GM18909 (cell line): ENCODE measurements around the gene MKLN1.
"Not testable (repeated sequence)": the region's sequence is repeated elsewhere in the genome, so short reads cannot be mapped to it uniquely, and the experiment has no call there.

Experiments
- ATAC-seq: cut with Tn5 transposase; IDR thresholded peaks from one replicate; pipeline ENCODE4 v1.9.1; 2021; ENCODE audit warnings: mild to moderate bottlenecking; ENCODE audit not compliant: unreplicated experiment, poor library complexity

MKLN1 gene

GRCh38 chr7:131511071-131511470 lies 183.4 kb downstream of the MKLN1 start:
- no peak for ATAC-seq

DNA sequence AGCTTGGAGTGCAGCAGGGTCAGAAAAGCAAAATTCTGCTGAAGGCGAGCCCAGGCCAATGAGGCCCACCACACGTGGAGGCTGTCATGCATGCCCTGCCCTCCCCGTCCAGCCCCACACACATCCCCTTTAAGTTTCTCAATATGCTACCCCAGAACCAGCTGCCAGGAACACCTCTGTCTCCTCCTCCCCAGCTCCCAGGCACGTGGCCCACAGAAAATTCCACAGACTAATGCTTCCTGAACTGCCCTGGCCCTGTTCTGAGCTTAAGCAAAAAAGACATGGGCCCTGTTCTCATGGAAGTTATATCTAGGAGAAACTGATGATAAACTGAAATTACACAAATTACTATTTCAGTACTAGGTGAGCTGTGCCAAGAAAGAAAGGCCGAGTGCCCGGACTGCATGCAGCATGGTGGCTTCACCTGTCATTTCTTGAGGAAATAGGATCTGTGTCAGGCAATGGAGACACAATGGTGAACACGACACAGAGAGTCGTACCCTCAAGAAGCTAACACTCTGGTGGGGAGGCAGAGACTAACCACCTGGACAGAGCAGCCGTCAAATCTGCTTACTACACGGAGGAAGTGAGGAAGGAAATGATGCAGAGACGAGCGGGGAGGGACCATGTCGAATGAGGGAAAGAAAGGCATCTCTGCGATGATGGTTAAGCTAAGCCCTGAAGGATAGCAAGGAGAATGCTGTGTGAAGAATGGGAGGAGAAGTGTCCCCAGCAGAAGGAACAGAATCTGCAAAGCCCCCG lies 184.3 kb downstream of the MKLN1 start:
- no peak for ATAC-seq

- ATAC-seq, result peak; percentile 94
Observed at GRCh38 chr7:131513245-131514061, 185.8 kb downstream of the MKLN1 start.

- ATAC-seq, result not testable (repeated sequence)
Observed at GRCh38 chr7:131515471-131515870, 187.8 kb downstream of the MKLN1 start.

DNA sequence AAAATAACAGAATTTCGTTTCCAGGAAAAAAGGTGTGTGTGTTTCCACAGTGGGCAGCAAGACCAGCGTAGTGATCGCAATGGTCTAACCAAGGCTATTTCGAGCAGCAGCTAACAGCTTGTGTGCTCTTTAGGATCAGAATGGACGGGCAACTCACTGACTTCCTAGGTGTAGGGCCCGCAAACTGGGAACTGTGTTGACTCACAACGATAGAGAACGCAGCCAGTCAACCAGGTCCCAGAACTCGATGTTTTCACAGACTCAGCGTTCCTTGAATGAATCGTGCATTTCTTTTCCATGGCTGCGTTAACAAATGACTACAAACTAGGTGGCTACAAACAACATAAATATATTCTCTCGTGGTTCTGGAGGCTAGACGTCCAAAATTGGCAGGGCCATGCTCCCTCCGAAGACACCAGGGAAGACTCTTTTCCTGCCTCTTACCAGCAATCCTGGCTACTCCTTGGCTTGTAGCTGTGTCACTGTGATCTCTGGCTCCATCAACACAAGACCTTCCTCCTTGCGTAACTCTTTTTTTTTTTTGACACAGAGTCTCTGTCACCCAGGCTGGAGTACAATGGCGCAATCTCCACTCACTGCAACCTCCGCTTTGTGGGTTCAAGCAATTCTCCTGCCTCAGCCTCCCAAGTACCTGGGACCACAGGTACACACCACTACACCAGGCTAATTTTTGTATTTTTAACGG lies 189.7 kb downstream of the MKLN1 start:
- no peak for ATAC-seq

- ATAC-seq, result no peak
Observed at GRCh38 chr7:131518626-131519025, 190.9 kb downstream of the MKLN1 start.

DNA sequence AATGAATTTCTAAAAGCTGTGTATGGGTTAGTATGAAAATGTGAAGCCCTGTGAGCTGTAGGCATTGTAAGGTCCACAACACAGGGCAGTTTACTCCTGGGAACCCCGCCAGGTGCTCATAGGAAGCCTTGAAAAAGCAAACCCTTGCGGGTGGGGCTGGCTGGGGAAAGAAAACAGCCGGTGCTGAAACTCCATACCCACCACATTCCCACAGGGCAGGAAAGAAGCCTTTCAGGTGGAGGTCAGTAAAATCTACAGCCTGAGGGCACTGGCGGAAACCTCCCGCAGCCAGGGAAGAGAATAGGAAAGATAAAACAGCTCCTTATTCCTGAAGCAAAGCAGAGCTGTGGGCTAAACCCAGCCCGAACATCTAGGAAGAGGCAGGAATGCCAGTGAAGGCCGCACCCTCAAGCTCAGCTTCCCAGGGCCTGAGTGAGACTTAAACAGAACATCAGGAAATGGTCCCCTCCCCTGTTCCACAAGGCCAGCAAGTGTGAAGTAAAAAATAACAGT lies 194.0 kb downstream of the MKLN1 start:
- no peak for ATAC-seq

- ATAC-seq, result no peak
Observed at GRCh38 chr7:131522325-131522930, 194.8 kb downstream of the MKLN1 start.

- ATAC-seq, result no peak
Observed at GRCh38 chr7:131524115-131524514, 196.4 kb downstream of the MKLN1 start.

GRCh38 chr7:131524703-131525102 lies 197.0 kb downstream of the MKLN1 start:
- no peak for ATAC-seq

GRCh38 chr7:131525820-131526219 lies 198.1 kb downstream of the MKLN1 start:
- no peak for ATAC-seq

DNA sequence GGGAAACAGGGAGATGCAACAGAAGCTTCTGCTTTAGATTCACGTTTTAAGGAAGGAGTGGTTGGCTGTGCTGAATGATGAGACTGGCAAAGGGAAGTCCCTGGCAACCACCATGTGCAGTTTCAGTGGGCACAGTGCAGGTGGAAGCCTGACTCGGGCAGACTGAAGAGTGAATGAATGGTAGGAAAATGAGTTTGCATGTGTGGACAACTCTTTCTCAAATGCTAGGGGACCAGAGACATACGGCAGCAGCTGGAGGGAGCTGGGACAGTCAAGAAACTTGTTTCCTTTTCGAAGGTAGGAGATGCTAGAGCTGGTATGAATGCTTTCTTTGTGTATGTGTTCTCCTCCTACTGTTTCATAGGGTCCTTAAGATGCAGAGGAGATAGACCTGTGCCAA lies 199.8 kb downstream of the MKLN1 start:
- ATAC-seq, result peak; percentile 50

DNA sequence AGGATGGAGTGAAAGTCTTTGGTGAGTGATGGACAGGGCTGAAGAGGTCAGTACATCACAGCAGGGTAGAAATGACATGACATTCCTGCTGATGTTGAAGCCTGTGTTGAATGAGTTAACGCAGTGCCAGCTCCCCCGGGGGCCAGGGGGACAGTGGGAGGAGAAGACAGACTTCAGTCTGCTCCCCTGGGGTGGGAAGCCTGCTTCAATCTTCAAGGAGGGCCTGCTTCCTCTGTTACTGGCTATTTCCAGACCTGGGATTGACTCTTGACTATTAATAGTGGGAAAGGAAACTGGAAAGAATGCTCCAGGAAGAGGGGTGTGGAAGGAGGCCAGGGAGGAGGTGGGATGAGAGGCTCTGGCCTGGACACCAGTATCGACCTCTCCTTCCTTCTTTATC lies 201.5 kb downstream of the MKLN1 start:
- no peak for ATAC-seq

- no peak for ATAC-seq
Observed at GRCh38 chr7:131529617-131530016, 201.9 kb downstream of the MKLN1 start.

GRCh38 chr7:131530137-131530536 lies 202.5 kb downstream of the MKLN1 start:
- ATAC-seq, result no peak

DNA sequence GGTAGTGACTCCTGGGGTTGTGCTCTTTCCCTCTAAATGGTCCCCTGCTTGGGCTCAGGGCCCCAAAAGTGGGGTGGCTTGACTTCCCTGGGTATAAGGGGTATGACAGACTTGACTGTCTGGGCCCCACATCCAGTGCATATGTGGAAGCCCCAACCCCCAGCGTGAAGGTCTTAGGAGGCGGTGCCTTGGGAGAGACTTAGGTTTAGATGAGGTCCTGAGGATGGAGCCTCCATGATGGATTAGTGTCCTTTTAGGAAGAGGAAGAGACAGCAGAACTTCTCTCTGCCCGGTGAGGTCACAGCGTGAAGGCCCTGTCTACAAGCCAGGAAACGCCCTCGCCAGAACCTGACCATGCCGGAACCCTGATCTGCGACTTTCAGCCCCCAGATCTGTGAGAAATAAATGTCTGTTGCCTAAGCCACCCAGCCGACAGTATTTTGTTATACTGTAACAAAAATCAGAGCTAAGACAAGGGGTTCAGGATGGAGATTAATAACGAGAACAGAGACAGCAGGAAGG lies 205.0 kb downstream of the MKLN1 start:
- ATAC-seq, result no peak

- no peak for ATAC-seq
Observed at GRCh38 chr7:131533151-131533559, 205.5 kb downstream of the MKLN1 start.

DNA sequence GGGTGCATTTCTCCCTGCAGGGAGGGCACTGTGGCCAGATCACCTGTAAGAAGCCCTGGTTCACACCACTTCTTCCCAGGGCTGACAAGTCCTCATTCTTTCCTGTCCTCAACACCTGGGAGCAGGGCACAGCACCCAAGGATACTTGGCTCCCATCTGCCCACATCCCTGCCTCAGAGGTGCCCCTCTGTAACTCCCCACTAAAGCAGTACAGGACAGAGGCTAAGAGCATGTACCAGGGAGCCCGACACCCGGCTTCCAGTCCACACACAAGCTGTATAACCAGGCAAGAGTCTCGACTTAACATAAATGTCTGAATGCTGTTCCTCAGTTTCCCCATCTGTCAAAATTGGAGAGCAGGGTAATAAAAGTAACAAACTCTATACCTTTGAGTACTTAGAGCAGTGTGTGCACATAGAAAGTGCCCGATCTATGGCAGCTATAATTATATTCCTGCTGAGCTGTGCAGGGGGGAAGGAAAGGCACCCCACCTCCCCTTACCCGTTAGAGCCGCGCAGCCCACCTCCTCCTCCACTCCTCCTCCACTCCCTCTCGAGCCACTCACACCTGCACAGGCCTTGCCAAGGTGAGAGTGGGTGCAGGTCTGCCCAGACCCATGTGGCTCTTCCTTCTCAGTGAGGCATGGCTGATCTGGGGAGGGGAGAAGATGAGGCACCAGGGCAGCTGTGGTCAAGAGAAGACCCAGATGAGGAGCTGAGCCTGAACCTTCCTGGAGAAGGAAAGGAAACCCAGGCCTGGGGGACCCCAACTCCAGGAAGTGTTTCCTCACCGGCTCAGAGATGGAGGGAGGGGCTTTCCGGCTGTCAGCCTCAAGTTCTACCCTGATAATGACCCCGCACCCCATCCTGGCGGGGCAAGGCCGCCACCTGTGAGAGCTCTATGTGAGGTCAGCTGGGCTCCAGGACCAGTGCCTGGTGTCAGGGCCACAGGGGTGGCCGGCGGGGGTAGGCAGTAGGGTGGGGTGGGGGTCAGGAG lies 206.2 kb downstream of the MKLN1 start:
- no peak for ATAC-seq

DNA sequence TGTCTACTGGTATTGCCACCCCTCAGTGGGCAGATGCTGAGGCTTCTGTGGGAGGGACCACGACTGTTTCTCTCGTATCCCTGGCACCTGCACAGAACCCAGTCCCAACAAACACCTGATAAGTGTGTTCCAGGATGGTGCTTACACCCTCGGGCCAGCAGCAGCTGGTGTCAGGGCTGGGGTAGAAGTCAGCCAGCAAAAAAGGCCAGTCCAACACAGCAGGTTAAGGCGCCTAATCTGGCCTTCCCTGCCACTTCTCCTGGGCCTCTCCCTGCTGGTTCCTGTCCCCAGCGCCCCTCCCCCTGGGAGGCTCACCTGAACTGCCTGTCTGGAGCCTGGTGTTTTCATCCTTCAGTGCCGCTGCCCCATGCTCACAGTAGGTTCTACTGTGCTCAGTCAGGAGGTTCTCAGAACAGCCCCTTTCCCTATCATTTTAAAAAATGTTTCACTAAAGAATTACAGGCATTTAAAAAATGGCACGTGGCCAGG lies 208.7 kb downstream of the MKLN1 start:
- ATAC-seq, result no peak
